NCI-H526 treated with DMSO at 0.1 percent for 48 hours (cell line): ENCODE data around the gene TYW1B.
"Not testable (repeated sequence)": the region's sequence is repeated elsewhere in the genome, so short reads cannot be mapped to it uniquely, and the experiment has no call there.

Source experiments
- DNase-seq: peaks from one replicate; lab custom pipeline; 2025; lab: John Stamatoyannopoulos, UW

Gene TYW1B

DNA sequence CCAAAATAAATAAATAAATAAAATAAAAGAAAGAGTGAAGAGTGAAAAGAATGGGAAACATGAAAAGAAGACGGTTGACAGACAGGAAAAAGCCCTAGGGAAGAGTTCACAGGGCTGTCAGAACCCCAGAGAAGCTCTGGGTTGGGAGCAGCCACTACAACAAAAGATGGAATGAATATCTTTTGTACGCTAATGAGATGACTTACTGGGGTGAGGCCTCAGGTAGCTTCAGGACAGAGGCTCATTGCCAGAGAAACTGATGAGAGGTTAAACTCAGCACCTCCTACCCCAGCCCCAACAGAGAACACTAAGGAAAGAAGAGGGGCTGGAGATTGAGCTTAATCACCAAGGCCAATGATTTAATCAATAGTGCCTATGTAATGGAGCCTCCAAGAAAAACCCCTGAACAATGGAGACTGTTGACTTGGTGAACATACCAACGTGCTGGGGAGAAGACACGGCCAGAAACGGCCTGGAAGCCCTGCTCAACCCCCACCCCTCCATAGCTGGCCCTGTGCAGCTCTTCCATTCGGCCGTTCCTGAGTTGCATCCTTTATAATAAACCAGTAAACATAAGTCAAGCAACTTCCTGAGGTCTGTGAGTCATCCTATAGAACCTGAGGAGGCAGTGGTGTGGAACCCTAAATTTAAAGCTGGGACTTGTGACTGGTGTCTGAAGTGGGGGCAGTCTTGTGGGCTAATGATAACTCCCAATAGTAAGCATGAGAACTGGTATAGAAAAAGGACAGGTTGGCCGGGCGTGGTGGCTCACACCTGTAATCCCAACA is 11.4 kb downstream of the TYW1B start:
- DNase-seq = not testable (repeated sequence)

DNA sequence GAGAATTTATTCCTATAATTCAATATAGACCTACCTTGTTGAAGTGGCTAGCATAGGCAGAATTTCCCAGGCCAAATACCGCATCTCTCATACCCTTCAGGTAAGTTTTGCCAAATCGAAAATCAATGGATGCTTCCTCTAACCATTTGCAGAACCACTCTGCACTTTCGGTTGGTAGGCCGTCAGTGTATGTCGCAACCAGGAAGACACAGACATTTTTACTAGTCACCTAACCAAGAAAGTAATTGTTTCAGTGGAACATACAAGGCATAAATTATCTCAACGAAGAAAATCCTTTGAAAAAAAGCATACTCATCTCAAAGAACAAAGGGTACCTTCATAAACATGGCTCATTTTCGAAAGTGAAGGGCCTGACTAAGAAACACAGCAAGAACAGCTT is 17.6 kb downstream of the TYW1B start:
- not testable (repeated sequence) for DNase-seq

GRCh38 chr7:72808511-72808910 is 19.5 kb downstream of the TYW1B start:
- DNase-seq = not testable (repeated sequence)

- DNase-seq = not testable (repeated sequence)
Measured at GRCh38 chr7:72806851-72807250, 21.1 kb downstream of the TYW1B start.

- DNase-seq = no peak
Measured at GRCh38 chr7:72805526-72806494, 22.2 kb downstream of the TYW1B start.

DNA sequence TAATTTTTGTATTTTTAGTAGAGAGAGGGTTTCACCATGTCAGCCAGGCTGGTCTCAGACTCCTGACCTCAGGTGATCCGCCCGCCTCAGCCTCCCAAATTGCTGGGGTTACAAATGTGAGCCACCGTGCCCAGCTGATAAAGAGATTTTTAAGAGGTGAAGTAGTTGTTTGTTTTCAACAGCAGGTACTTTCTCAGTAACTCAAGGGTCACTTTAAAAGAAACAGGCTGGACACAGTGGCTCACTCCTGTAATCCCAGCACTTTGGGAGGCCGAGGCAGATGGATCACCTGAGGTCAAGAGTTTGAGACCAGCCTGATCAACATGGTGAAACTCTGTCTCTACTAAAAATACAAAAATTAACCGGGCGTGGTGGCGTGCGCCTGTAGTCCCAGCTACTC is 24.2 kb downstream of the TYW1B start:
- not testable (repeated sequence) for DNase-seq

DNA sequence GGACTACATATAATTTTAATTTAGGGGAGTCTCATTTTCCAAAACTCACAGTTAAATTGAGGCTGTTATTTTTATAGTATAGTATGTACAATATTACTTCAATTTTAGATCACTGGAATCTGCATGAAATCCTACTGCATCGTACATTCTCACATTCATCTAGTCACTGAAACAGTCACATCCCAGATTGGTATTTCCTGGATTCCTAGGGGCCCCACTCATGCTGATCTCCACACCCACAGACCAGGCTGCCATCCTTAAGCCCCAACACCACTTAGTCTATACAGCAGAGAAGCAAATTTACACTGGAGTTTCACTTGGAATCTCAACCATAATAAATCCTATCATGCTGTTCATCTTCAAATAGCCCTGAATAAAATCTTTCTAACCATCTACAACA is 26.4 kb downstream of the TYW1B start:
- DNase-seq = not testable (repeated sequence)

DNA sequence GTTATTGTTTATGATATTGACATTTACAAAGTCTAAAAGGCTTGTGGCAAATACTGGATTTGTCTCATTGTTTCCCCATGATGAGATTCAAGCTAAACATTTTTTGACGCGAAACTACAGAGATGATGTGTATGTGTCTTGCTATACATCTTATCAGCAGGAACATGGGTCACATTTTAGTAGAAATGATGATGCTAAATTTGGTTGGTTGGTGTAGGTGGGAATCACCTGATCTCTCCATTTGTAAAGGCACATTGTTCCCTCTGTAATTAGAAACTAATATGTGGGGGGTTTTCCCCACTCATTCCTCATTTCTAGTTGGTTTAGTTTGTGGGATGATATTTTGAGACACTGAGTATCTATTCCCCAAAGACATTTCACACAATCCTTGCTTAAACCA is 32.6 kb downstream of the TYW1B start:
- DNase-seq = not testable (repeated sequence)

- DNase-seq = no peak
Measured at GRCh38 chr7:72793791-72794190, 34.2 kb downstream of the TYW1B start.

DNA sequence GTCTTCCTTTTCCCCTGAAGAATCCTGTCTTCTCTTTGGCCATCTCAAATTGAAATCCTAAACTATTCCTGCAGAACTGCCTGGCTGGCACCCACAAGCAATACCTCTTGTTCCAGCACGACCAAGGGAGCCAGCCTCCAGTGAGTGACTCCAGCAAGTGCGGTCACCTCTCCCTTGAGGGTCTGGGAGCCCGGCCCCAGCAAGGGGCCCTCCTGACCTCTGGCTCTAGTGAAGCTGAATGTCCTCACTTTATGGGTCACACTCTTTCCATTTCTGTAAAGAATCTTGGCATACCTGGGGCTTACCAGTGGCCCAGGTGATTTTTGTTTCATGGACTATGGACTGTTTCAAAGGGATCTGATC is 37.3 kb downstream of the TYW1B start:
- DNase-seq = not testable (repeated sequence)

- not testable (repeated sequence) for DNase-seq
Measured at GRCh38 chr7:72790048-72790697, 37.8 kb downstream of the TYW1B start.

- DNase-seq = no peak
Measured at GRCh38 chr7:72785166-72785955, 42.6 kb downstream of the TYW1B start.

GRCh38 chr7:72783601-72784370 is 44.2 kb downstream of the TYW1B start:
- DNase-seq = not testable (repeated sequence)

DNA sequence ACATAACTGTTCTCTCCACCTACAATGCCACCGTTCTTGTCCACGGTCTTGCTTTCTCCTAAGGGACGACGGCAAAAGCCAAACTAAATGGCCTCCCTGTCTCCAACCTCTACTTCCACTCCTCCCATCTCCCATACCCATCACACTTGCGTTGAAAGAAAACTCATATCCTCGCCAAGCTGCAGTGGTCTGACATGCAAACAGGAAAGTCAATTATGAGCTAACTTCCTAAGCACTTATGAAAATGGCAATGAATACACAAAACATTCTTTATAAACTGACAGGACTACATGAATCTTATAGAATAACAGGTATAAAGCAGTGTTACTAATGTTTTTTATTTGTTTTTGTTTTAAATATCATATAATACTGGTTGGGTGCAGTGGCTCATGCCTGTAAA is 46.4 kb downstream of the TYW1B start:
- DNase-seq = no peak

GRCh38 chr7:72781161-72781560 is 46.8 kb downstream of the TYW1B start:
- DNase-seq = no peak

DNA sequence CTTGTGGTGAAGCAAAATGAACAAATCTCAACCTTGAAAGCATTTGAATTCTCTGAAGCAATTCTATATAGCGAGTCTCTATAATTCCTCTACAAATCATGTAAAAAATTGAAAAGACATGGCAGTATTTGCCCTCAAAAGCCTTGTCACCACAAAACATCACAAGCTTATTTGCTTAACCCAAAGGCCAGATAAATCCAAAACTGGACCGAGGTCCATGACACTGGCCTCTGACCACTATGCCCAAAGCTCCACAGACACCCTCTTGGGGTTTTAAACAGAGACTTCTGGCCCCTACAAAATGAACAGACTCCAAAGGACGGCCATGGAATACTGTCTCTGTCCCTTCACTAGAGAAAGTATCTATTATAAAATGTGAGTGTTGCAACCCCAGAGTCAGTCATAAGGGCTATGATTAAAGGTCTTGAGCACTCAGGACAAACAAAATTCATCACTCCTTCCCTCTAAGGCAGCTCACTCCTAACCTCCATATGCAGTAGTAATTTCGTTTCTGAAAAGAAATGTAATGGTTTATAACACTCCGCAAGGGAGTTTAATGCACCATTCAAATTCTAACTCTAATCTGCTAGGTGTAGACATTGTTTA is 47.6 kb downstream of the TYW1B start:
- DNase-seq = not testable (repeated sequence)

DNA sequence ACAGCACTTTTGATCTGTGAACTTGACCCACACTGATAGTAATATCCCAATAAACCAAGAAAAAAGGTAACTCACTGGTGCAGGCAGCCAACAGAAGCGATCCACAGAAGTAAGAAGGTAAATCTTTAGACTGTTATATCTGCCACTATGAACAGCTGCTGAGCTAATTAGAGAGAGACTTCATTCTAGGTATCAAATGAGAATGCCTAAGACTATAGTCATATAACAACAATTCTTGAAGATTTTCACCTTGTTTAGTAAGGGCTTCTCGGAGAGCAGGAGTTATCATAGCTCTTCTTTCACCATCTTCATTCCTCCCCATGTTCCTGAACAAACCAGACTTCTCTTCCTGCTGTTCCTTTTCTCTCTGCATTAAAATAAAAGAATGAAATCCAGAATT is 50.8 kb downstream of the TYW1B start:
- not testable (repeated sequence) for DNase-seq

GRCh38 chr7:72772627-72773026 is 55.4 kb downstream of the TYW1B start:
- not testable (repeated sequence) for DNase-seq

- DNase-seq = not testable (repeated sequence)
Measured at GRCh38 chr7:72766994-72767393, 61.0 kb downstream of the TYW1B start.

GRCh38 chr7:72760602-72761001 is 67.4 kb downstream of the TYW1B start:
- DNase-seq = no peak
